Spleen (tissue), 7 donors: Measurements from ENCODE around the gene UBAP1.

Source experiments
- POLR2A ChIP-seq, 3 donors: fragments of 450-650 bp; IDR thresholded peaks; one replicate each; pipeline ENCODE4 v1.5.1; 2017; ENCODE audit warnings: antibody characterized with exemption in 3 of 3, mild to moderate bottlenecking in 1 of 3
- TF ChIP-seq, protein P1 (sequence below), 11 experiments: fragments of 200-600 bp in 7 of 11; fragments of 450-650 bp in 4 of 11; sonication (generic) in 4 of 11; IDR thresholded peaks in 8 of 11; conservative IDR thresholded peaks in 3 of 11; 1 replicate in 7 of 11; 2 replicates in 4 of 11; pipeline versions ENCODE4 v1.4.0 to v1.8.0; 2016 to 2021; ENCODE audit warnings: antibody characterized with exemption in 11 of 11, inconsistent platforms in 4 of 11, mild to moderate bottlenecking in 1 of 11
- donor health status: DM: no; HTN: no; CAD: no; lungs with moderate emphysema.
- donor health status: DM: no; HTN: no; CAD: no.
- donor health status: DM: no; HTN: no; CAD: no.

DNA sequence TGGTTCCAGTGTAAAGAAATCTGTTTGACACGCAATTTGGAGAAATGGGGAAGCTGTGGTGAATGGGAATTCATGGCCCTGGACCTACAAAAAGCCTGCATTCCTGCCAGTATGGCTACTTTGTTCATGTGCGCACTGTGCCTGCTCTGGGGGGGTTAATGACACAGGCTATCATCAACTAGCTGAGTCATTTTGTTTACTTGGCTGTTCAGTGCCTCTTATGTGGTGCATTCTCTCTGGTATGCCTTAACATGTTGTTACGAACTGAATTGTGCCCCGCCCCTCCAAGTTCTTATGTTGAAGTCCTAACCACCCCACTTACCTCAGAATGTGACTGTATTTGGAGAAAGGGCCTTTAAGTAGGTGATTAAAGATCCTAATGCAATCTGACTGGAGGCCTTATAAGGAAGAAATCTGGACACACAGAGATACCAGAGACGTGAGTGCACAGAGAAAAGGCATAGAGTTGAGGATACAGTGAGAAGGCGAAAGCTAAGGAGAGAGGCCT lies 20.4 kb upstream of the UBAP1 start:
- TF ChIP-seq, protein P1, sequence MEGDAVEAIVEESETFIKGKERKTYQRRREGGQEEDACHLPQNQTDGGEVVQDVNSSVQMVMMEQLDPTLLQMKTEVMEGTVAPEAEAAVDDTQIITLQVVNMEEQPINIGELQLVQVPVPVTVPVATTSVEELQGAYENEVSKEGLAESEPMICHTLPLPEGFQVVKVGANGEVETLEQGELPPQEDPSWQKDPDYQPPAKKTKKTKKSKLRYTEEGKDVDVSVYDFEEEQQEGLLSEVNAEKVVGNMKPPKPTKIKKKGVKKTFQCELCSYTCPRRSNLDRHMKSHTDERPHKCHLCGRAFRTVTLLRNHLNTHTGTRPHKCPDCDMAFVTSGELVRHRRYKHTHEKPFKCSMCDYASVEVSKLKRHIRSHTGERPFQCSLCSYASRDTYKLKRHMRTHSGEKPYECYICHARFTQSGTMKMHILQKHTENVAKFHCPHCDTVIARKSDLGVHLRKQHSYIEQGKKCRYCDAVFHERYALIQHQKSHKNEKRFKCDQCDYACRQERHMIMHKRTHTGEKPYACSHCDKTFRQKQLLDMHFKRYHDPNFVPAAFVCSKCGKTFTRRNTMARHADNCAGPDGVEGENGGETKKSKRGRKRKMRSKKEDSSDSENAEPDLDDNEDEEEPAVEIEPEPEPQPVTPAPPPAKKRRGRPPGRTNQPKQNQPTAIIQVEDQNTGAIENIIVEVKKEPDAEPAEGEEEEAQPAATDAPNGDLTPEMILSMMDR (IDR thresholded peaks at IDR 0.05 in 8 of 11, conservative IDR thresholded peaks at IDR 0.05 in 3 of 11) = no peak
- no peak for TF ChIP-seq POLR2A (IDR thresholded peaks at IDR 0.05)
